Measurements from ENCODE around the gene DCAF4. TPM values are rescaled to one million over a fixed set of nuclear protein-coding genes. Genes with fewer than 3 reads are reported as not detected.
A peak's percentile ranks its signal among the peaks of the same experiment; 100 is the strongest.

DCAF4 gene
- total RNA-seq, 1 experiment from 2014 or later, result 19.6 TPM

DNA sequence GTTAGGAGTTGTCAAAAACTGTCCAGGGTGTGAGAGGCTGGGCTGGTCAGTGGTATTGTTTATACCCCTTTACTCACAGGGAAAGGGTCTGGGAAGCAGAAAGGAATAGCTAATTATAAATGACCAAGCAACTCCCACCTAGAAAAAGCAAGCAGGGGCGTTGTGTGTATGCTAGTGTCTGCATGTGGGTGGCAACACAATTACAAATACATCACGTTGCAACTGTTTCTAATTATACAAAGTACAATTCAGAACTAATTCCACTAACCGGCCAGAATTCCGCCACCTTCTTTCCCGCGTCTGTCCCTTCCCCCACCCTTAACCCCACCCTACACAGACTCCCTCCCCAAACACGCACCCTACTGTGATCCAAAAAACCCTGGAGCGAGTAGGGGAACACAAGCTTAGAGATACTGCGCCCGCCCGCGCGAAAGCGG lies 34.6 kb upstream of the DCAF4 start:
- ChIA-PET POLR2A (no interaction called here), CTCF (interaction anchor here (0.7 to 1.4 kb wide), 5 partner anchors 13 to 392 kb away, joined by 3 to 6 read pairs (median 4); no protein-coding TSS in a partner anchor)
- Mint-ChIP-seq H3K4me1 (peaks cover 59% of the 10 kb centered on the region), H3K9me3 (peaks cover 5% of the 10 kb centered on the region; the same call in 1 of the 2 replicates), H3K27me3 (ENCODE audit: low read depth) (peaks cover 70% of the 10 kb centered on the region), H3K36me3 (peaks cover 4% of the 10 kb centered on the region; the same call in 1 of the 2 replicates), H3K4me3 (peak overlapping the region; percentile 88), H3K27ac (no peak overlapping the region)
- DNase-seq (ENCODE audit: low spot score) (no peak), ATAC-seq (no peak)
- TF ChIP-seq ZNF121 (CRISPR knock-in tag; IDR thresholded peaks at IDR 0.05) (no peak), ZNF396 (CRISPR knock-in tag; IDR thresholded peaks at IDR 0.05; ENCODE audit: borderline replicate concordance) (no peak)

DNA sequence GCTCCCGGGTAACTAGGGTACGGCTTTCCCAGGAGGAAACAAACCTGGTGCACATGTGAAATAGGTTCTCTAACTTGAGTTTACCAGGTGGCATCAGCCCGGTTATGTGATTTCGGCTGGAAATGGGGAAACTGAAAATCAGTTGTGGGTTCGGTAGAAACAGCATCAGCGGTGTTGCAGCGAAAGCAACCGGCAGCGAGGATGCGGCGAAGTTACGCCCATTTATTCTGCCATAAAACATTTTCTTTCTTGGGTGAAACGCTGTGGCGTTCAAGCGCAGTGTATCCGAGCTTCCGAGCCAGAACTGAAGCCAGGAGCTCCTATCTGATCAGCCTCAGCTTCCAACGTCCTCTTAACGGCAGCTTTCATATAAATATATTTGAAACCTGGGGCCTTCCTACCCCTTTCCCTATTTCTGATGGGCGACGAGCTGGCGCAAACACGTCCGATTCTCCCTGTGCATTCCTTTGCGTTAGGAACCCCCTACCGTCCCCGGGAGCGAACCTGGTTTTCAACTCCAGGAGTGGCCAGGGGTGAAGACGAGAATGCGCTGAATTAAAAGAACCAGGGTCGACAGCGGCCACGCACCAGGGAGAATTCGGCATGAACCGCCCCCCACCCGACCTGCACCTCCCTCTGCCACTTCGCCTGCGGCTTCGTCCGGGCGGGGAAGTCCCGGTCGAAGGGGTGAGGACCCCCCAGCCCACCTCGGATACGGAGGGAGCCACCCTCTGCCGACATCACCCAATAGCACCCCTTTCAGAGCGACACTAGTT lies 34.0 kb upstream of the DCAF4 start:
- peak; percentile 54 for DNase-seq (ENCODE audit: low spot score)
- CTCF ChIA-PET, result interaction anchor here (0.7 to 2.0 kb wide), 4 partner anchors 13 to 393 kb away, joined by 3 to 8 read pairs (median 4); no protein-coding TSS in a partner anchor
- no peak for TF ChIP-seq GRHL2 (CRISPR knock-in tag; IDR thresholded peaks at IDR 0.05; ENCODE audit: insufficient replicate concordance, severe bottlenecking)
- no peak for TF ChIP-seq NFATC4 (CRISPR knock-in tag; IDR thresholded peaks at IDR 0.05)
- TF ChIP-seq, protein P1, sequence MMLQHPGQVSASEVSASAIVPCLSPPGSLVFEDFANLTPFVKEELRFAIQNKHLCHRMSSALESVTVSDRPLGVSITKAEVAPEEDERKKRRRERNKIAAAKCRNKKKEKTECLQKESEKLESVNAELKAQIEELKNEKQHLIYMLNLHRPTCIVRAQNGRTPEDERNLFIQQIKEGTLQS (CRISPR knock-in tag; conservative IDR thresholded peaks at IDR 0.05), result no peak
- TF ChIP-seq ATF1 (CRISPR knock-in tag; IDR thresholded peaks at IDR 0.05), result no peak
- no peak for TF ChIP-seq NR2C2 (CRISPR knock-in tag; IDR thresholded peaks at IDR 0.05)
- TF ChIP-seq, protein P2, sequence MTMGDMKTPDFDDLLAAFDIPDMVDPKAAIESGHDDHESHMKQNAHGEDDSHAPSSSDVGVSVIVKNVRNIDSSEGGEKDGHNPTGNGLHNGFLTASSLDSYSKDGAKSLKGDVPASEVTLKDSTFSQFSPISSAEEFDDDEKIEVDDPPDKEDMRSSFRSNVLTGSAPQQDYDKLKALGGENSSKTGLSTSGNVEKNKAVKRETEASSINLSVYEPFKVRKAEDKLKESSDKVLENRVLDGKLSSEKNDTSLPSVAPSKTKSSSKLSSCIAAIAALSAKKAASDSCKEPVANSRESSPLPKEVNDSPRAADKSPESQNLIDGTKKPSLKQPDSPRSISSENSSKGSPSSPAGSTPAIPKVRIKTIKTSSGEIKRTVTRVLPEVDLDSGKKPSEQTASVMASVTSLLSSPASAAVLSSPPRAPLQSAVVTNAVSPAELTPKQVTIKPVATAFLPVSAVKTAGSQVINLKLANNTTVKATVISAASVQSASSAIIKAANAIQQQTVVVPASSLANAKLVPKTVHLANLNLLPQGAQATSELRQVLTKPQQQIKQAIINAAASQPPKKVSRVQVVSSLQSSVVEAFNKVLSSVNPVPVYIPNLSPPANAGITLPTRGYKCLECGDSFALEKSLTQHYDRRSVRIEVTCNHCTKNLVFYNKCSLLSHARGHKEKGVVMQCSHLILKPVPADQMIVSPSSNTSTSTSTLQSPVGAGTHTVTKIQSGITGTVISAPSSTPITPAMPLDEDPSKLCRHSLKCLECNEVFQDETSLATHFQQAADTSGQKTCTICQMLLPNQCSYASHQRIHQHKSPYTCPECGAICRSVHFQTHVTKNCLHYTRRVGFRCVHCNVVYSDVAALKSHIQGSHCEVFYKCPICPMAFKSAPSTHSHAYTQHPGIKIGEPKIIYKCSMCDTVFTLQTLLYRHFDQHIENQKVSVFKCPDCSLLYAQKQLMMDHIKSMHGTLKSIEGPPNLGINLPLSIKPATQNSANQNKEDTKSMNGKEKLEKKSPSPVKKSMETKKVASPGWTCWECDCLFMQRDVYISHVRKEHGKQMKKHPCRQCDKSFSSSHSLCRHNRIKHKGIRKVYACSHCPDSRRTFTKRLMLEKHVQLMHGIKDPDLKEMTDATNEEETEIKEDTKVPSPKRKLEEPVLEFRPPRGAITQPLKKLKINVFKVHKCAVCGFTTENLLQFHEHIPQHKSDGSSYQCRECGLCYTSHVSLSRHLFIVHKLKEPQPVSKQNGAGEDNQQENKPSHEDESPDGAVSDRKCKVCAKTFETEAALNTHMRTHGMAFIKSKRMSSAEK (CRISPR knock-in tag; IDR thresholded peaks at IDR 0.05; ENCODE audit: borderline replicate concordance), result no peak
- no peak for TF ChIP-seq TCF7 (CRISPR knock-in tag; IDR thresholded peaks at IDR 0.05; ENCODE audit: low read depth)
- no peak for TF ChIP-seq TEAD1 (CRISPR knock-in tag; IDR thresholded peaks at IDR 0.05)
- TF ChIP-seq ELF4 (CRISPR knock-in tag; IDR thresholded peaks at IDR 0.05; ENCODE audit: low read depth), result no peak
- TF ChIP-seq FOXJ3 (CRISPR knock-in tag; IDR thresholded peaks at IDR 0.05; ENCODE audit: borderline replicate concordance), result no peak
- TF ChIP-seq KAT7 (CRISPR knock-in tag; IDR thresholded peaks at IDR 0.05; ENCODE audit: borderline replicate concordance), result no peak
- no peak for TF ChIP-seq IRF2 (CRISPR knock-in tag; IDR thresholded peaks at IDR 0.05; ENCODE audit: borderline replicate concordance, low read depth)
- no peak for TF ChIP-seq OVOL2 (CRISPR knock-in tag; IDR thresholded peaks at IDR 0.05; ENCODE audit: borderline replicate concordance)
- TF ChIP-seq, protein P3, sequence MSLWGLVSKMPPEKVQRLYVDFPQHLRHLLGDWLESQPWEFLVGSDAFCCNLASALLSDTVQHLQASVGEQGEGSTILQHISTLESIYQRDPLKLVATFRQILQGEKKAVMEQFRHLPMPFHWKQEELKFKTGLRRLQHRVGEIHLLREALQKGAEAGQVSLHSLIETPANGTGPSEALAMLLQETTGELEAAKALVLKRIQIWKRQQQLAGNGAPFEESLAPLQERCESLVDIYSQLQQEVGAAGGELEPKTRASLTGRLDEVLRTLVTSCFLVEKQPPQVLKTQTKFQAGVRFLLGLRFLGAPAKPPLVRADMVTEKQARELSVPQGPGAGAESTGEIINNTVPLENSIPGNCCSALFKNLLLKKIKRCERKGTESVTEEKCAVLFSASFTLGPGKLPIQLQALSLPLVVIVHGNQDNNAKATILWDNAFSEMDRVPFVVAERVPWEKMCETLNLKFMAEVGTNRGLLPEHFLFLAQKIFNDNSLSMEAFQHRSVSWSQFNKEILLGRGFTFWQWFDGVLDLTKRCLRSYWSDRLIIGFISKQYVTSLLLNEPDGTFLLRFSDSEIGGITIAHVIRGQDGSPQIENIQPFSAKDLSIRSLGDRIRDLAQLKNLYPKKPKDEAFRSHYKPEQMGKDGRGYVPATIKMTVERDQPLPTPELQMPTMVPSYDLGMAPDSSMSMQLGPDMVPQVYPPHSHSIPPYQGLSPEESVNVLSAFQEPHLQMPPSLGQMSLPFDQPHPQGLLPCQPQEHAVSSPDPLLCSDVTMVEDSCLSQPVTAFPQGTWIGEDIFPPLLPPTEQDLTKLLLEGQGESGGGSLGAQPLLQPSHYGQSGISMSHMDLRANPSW (CRISPR knock-in tag; conservative IDR thresholded peaks at IDR 0.05; ENCODE audit: low read depth), result no peak
- TF ChIP-seq, protein P4, sequence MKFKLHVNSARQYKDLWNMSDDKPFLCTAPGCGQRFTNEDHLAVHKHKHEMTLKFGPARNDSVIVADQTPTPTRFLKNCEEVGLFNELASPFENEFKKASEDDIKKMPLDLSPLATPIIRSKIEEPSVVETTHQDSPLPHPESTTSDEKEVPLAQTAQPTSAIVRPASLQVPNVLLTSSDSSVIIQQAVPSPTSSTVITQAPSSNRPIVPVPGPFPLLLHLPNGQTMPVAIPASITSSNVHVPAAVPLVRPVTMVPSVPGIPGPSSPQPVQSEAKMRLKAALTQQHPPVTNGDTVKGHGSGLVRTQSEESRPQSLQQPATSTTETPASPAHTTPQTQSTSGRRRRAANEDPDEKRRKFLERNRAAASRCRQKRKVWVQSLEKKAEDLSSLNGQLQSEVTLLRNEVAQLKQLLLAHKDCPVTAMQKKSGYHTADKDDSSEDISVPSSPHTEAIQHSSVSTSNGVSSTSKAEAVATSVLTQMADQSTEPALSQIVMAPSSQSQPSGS (CRISPR knock-in tag; IDR thresholded peaks at IDR 0.05; ENCODE audit: borderline replicate concordance, low read depth), result no peak
- TF ChIP-seq SOX15 (CRISPR knock-in tag; IDR thresholded peaks at IDR 0.05), result no peak
- no peaks in the 10 kb centered on the region for H3K9me3 Mint-ChIP-seq
- peaks cover 76% of the 10 kb centered on the region for H3K27me3 Mint-ChIP-seq (ENCODE audit: low read depth)
- ATAC-seq, result no peak
- no peaks in the 10 kb centered on the region for H3K36me3 Mint-ChIP-seq
- peaks cover 54% of the 10 kb centered on the region for H3K4me1 Mint-ChIP-seq
- H3K27ac Mint-ChIP-seq, result no peak overlapping the region
- POLR2A ChIA-PET, result no interaction called here
- H3K4me3 Mint-ChIP-seq, result peak overlapping the region; percentile 88

All from WTC11 (cell line).